H1 (cell line): ENCODE results near the gene SAMD7. TPM values are rescaled to one million over a fixed set of nuclear protein-coding genes. Genes with fewer than 3 reads are reported as not detected.

Experiments used
- CTCF ChIA-PET: fragments of 300-600 bp; sonication (Branson Sonifier 250); formaldehyde crosslinking; loops from one replicate; lab custom pipeline; 2021; ENCODE audit not compliant: partially characterized antibody; lab: Charles Lee
- POLR2A ChIA-PET: fragments of 300-600 bp; sonication (Branson Sonifier 250); formaldehyde crosslinking; loops from one replicate; lab custom pipeline; 2021; ENCODE audit warnings: inconsistent platforms; ENCODE audit not compliant: partially characterized antibody; lab: Charles Lee
- DNase-seq, 2 experiments: peaks; one replicate each; pipeline versions ENCODE4 v3.0.0 to v3.0.0-alpha.2; 2010 to 2022; ENCODE audit warnings: low spot score in 2 of 2, low read depth in 1 of 2, mixed read lengths in 1 of 2
- FAIRE-seq: peaks from 2 replicates; lab custom pipeline; 2011; peaks lifted over from hg19 to GRCh38; lab: Jason Lieb, UNC
- H2AFZ ChIP-seq: 2 replicates; pipeline ENCODE4 v1.8.1; 2012; ENCODE audit warnings: low read length, inconsistent platforms
- H2AK5ac ChIP-seq: 2 replicates; pipeline ENCODE4 v1.6.1; 2013; ENCODE audit warnings: low read depth, low read length
- H2BK120ac ChIP-seq: replicated peaks from 2 replicates; pipeline ENCODE3; 2013; ENCODE audit warnings: low read depth, low read length, inconsistent platforms
- H2BK12ac ChIP-seq: 2 replicates; pipeline ENCODE4 v1.6.1; 2013; ENCODE audit warnings: low read depth, low read length
- H2BK15ac ChIP-seq: 2 replicates; pipeline ENCODE4 v1.6.1; 2013; ENCODE audit warnings: low read length
- H2BK20ac ChIP-seq: 2 replicates; pipeline ENCODE4 v1.6.1; 2013; ENCODE audit warnings: low read length
- H2BK5ac ChIP-seq: 2 replicates; pipeline ENCODE4 v1.6.1; 2013; ENCODE audit warnings: low read depth, low read length
- H3K14ac ChIP-seq: 2 replicates; pipeline ENCODE4 v1.6.1; 2013; ENCODE audit warnings: inconsistent platforms; ENCODE audit not compliant: insufficient read length
- H3K18ac ChIP-seq: 2 replicates; pipeline ENCODE4 v1.6.1; 2013; ENCODE audit warnings: low read length; ENCODE audit errors: extremely low read depth
- H3K23ac ChIP-seq: 2 replicates; pipeline ENCODE4 v1.6.1; 2013; ENCODE audit warnings: inconsistent platforms; ENCODE audit not compliant: insufficient read length
- H3K23me2 ChIP-seq: 2 replicates; pipeline ENCODE4 v1.6.1; 2013; ENCODE audit warnings: low read depth, low read length
- H3K27ac ChIP-seq: 2 replicates; pipeline ENCODE4 v1.6.1; 2011; ENCODE audit warnings: low read depth, low read length, inconsistent platforms
- H3K27me3 ChIP-seq, 4 experiments: replicated peaks in 1 of 4; 1 replicate in 1 of 4; 2 replicates in 3 of 4; pipeline versions ENCODE4 v1.6.1 to v1.8.1; 2011 to 2013; ENCODE audit warnings: low read length in 3 of 4, mild to moderate bottlenecking in 3 of 4, inconsistent platforms in 2 of 4, mixed read lengths in 2 of 4, moderate library complexity in 1 of 4; ENCODE audit not compliant: control insufficient read depth in 3 of 4, insufficient read depth in 3 of 4; ENCODE audit errors: extremely low read depth in 1 of 4
- H3K36me3 ChIP-seq, 4 experiments: 2 replicates each; pipeline versions ENCODE4 v1.6.1 to v1.8.1; 2011 to 2013; ENCODE audit warnings: mild to moderate bottlenecking in 4 of 4, low read length in 3 of 4, moderate library complexity in 2 of 4, control low read depth in 1 of 4, inconsistent platforms in 1 of 4; ENCODE audit not compliant: insufficient read depth in 4 of 4, control insufficient read depth in 2 of 4
- H3K4ac ChIP-seq: replicated peaks from 2 replicates; pipeline ENCODE3; 2013; ENCODE audit warnings: low read length, low read depth, mixed read lengths, inconsistent platforms; ENCODE audit not compliant: insufficient read length
- H3K4me1 ChIP-seq, 4 experiments: replicated peaks in 1 of 4; 1 replicate in 1 of 4; 2 replicates in 3 of 4; pipeline versions ENCODE4 v1.6.1 to v1.8.1; 2011 to 2013; ENCODE audit warnings: low read length in 3 of 4, inconsistent platforms in 2 of 4, mixed read lengths in 1 of 4; ENCODE audit not compliant: insufficient read depth in 4 of 4, control insufficient read depth in 3 of 4
- H3K4me2 ChIP-seq, 2 experiments: 2 replicates each; pipeline versions ENCODE4 v1.6.1 to v1.8.1; 2011 to 2013; ENCODE audit warnings: low read depth in 2 of 2, low read length in 2 of 2, control low read depth in 1 of 2, inconsistent platforms in 1 of 2, mild to moderate bottlenecking in 1 of 2; ENCODE audit not compliant: insufficient read depth in 1 of 2
- H3K4me3 ChIP-seq, 4 experiments: fragments of 200-600, 300-600 bp in 1 of 4; sonication (generic), shearing (Covaris generic), sonication (Bioruptor Twin) in 1 of 4; 2 replicates each; pipeline versions ENCODE4 v1.5.1 to v1.8.1; 2011 to 2016; ENCODE audit warnings: low read length in 4 of 4, low read depth in 3 of 4, control low read depth in 2 of 4, inconsistent platforms in 2 of 4, mild to moderate bottlenecking in 2 of 4, mixed read lengths in 1 of 4, moderate library complexity in 1 of 4; ENCODE audit not compliant: insufficient read depth in 2 of 4; ENCODE audit errors: extremely low read depth in 1 of 4
- H3K56ac ChIP-seq: replicated peaks from 2 replicates; pipeline ENCODE3; 2013; ENCODE audit warnings: low read depth, mild to moderate bottlenecking, mixed read lengths, low read length, inconsistent platforms; ENCODE audit not compliant: insufficient read length
- H3K79me1 ChIP-seq: 2 replicates; pipeline ENCODE4 v1.6.1; 2013; ENCODE audit warnings: low read depth, low read length, control low read depth
- H3K79me2 ChIP-seq, 2 experiments: 2 replicates each; pipeline versions ENCODE4 v1.6.1 to v1.8.1; 2012 to 2013; ENCODE audit warnings: low read length in 2 of 2, mild to moderate bottlenecking in 2 of 2, inconsistent platforms in 1 of 2; ENCODE audit not compliant: insufficient read depth in 2 of 2, control insufficient read depth in 1 of 2
- H3K9ac ChIP-seq, 4 experiments: replicated peaks in 1 of 4; 1 replicate in 1 of 4; 2 replicates in 3 of 4; pipeline versions ENCODE4 v1.6.1 to v1.8.1; 2011 to 2013; ENCODE audit warnings: low read depth in 3 of 4, low read length in 3 of 4, control low read depth in 2 of 4, mild to moderate bottlenecking in 2 of 4, moderate library complexity in 2 of 4, inconsistent platforms in 1 of 4; ENCODE audit errors: extremely low read depth in 1 of 4
- H3K9me3 ChIP-seq, 2 experiments: 2 replicates each; pipeline versions ENCODE4 v1.6.1 to v1.8.1; 2012 to 2013; ENCODE audit warnings: mild to moderate bottlenecking in 2 of 2, moderate library complexity in 2 of 2, control low read depth in 1 of 2, inconsistent platforms in 1 of 2, low read depth in 1 of 2, low read length in 1 of 2, mixed read lengths in 1 of 2; ENCODE audit not compliant: insufficient read depth in 2 of 2
- H4K20me1 ChIP-seq, 2 experiments: replicated peaks in 1 of 2; 2 replicates each; pipeline versions ENCODE3 to v1.8.1; 2011 to 2013; ENCODE audit warnings: inconsistent platforms in 2 of 2, low read length in 2 of 2, mild to moderate bottlenecking in 1 of 2; ENCODE audit not compliant: insufficient read depth in 2 of 2, control insufficient read depth in 1 of 2
- H4K5ac ChIP-seq: 2 replicates; pipeline ENCODE4 v1.6.1; 2013; ENCODE audit warnings: low read length, low read depth, mixed read lengths, inconsistent platforms; ENCODE audit not compliant: insufficient read length
- H4K8ac ChIP-seq: 2 replicates; pipeline ENCODE4 v1.8.0; 2013; ENCODE audit warnings: mild to moderate bottlenecking, moderate library complexity, low read length, inconsistent platforms; ENCODE audit not compliant: insufficient read depth; ENCODE audit errors: extremely low read depth
- H4K91ac ChIP-seq: replicated peaks from 2 replicates; pipeline ENCODE3; 2013; ENCODE audit warnings: low read length, mixed read lengths, inconsistent platforms; ENCODE audit not compliant: insufficient read length
- CREB1 ChIP-seq: IDR thresholded peaks from 2 replicates; pipeline ENCODE4 v1.6.1; 2012; ENCODE audit warnings: inconsistent platforms
- EP300 ChIP-seq, 2 experiments: IDR thresholded peaks; 1 replicate in 1 of 2; 2 replicates in 1 of 2; pipeline ENCODE4 v1.6.1; 2011 to 2012; ENCODE audit warnings: low read depth in 2 of 2, low read length in 2 of 2, mild to moderate bottlenecking in 2 of 2, borderline replicate concordance in 1 of 2, inconsistent platforms in 1 of 2, moderate library complexity in 1 of 2
- USF2 ChIP-seq: IDR thresholded peaks from 2 replicates; pipeline ENCODE4 v1.6.1; 2011; ENCODE audit warnings: low read length, improper control_type of control experiment
- WGBS, 2 experiments: shearing (Covaris generic) in 1 of 2; methylation state at CpG; one replicate each; pipeline versions ENCODE4 v1.1.6 to v1.1.7; 2013 to 2015; ENCODE audit warnings: low lambda C conversion rate in 2 of 2, mixed read lengths in 2 of 2, inconsistent platforms in 1 of 2, low coverage in 1 of 2, missing lambda C conversion rate in 1 of 2; ENCODE audit not compliant: insufficient replicate concordance in 2 of 2, insufficient coverage in 1 of 2, insufficient read length in 1 of 2; ENCODE audit errors: extremely low coverage in 1 of 2, missing lambda C conversion rate in 1 of 2; 5-methylcytosine and 5-hydroxymethylcytosine counted together
- polyA plus RNA-seq, 7 experiments: library from polyadenylated mRNA; depleted of rRNA in 3 of 7; stranded (reverse) in 5 of 7; unstranded in 2 of 7; fragments of >200 nt in 5 of 7; fragments of 200-250 nt in 2 of 7; gene quantifications; 1 replicate in 5 of 7; 2 replicates in 1 of 7; 4 replicates in 1 of 7; pipeline versions ENCODE4 v1.2.1 to v1.2.3, GENCODE V29; 2011 to 2013; ENCODE audit warnings: missing spikeins in 2 of 7, mixed read lengths in 2 of 7
- total RNA-seq: library from RNA; stranded (reverse); fragmentation: NEBNext Ultra II Directional; extraction: Animal tissue kit (Norgen Biotek cat#: 25700); gene quantifications from 2 replicates; pipeline ENCODE4 v1.2.1, GENCODE V29; 2021

The SAMD7 gene
- total and polyA plus RNA-seq, 2 of the 8 experiments (the other 6 are each of a cell fraction or from before 2014, with no cell fraction given): not detected

GRCh38 chr3:169939320-169939719, 27.9 kb downstream of the SAMD7 start:
- Histone ChIP-seq H3K9ac (no peak overlapping the region), H2BK12ac (no peak overlapping the region), H4K20me1 (no peaks in the 10 kb centered on the region), H3K27ac (no peak overlapping the region), H3K18ac (no peak overlapping the region), H3K4me2 (no peak overlapping the region), H3K27me3 (no peaks in the 10 kb centered on the region), H3K9me3 (peaks cover 0 to 3% of the 10 kb centered on the region in 2 experiments; a peak in 2 of 4 replicates), H2AK5ac (no peak overlapping the region), H3K79me1 (no peaks in the 10 kb centered on the region), H3K23ac (no peak overlapping the region), H2BK5ac (no peak overlapping the region), H3K4me3 (no peak overlapping the region), H2BK120ac (no peak overlapping the region), H3K79me2 (no peaks in the 10 kb centered on the region), H3K4ac (no peak overlapping the region), H4K8ac (no peak overlapping the region), H3K23me2 (no peaks in the 10 kb centered on the region), H3K56ac (no peak overlapping the region), H3K4me1 (no peaks in the 10 kb centered on the region), H2BK15ac (no peak overlapping the region), H2BK20ac (no peak overlapping the region), H4K91ac (no peak overlapping the region), H3K14ac (no peak overlapping the region), H4K5ac (no peak overlapping the region), H3K36me3 (no peaks in the 10 kb centered on the region), H2AFZ (no peak overlapping the region)
- TF ChIP-seq EP300 (IDR thresholded peaks at IDR 0.05; ENCODE audit: borderline replicate concordance in 1 of 2, low read depth in 2 of 2, low read length in 2 of 2) (no peak), USF2 (no peak), CREB1 (no peak)
- FAIRE-seq: no peak
- ChIA-PET CTCF (interaction anchor here (0.7 to 0.9 kb wide), 6 partner anchors 8 to 1445 kb away, joined by 3 to 5 read pairs (median 3); no protein-coding TSS in a partner anchor), POLR2A (no interaction called here)
- 50% methylated on average over 1 of the region's 1 CpG; no CpG with 5 or more reads in 1 of the 2 experiments for WGBS, 2 experiments
- DNase-seq: no peak
